Chondrocyte (in vitro differentiated cells): ENCODE data around the gene MXRA8. TPM values are rescaled to one million over a fixed set of nuclear protein-coding genes. Genes with fewer than 3 reads are reported as not detected.
"Not testable (repeated sequence)": the region's sequence is repeated elsewhere in the genome, so short reads cannot be mapped to it uniquely, and the experiment has no call there.

ENCODE experiments used
- DNase-seq: peaks from one replicate; pipeline ENCODE4 v3.0.0; 2021; ENCODE audit warnings: mixed read lengths, low spot score
- H3K27ac Mint-ChIP-seq: one replicate; pipeline ENCODE4 v1.8.0; 2021; ENCODE audit warnings: mild to moderate bottlenecking, moderate library complexity, mixed read lengths; ENCODE audit not compliant: unreplicated experiment
- H3K27me3 Mint-ChIP-seq: 2 replicates; pipeline ENCODE4 v1.8.0; 2021; ENCODE audit warnings: low read depth, mixed read lengths
- H3K36me3 Mint-ChIP-seq: 2 replicates; pipeline ENCODE4 v1.8.0; 2021; ENCODE audit warnings: low read depth, mixed read lengths
- H3K4me1 Mint-ChIP-seq: 2 replicates; pipeline ENCODE4 v1.8.0; 2021; ENCODE audit warnings: low read depth, mild to moderate bottlenecking, mixed read lengths
- H3K4me3 Mint-ChIP-seq: one replicate; pipeline ENCODE4 v1.8.0; 2021; ENCODE audit warnings: mild to moderate bottlenecking, moderate library complexity, mixed read lengths; ENCODE audit not compliant: unreplicated experiment
- H3K9me3 Mint-ChIP-seq: 2 replicates; pipeline ENCODE4 v1.8.0; 2021; ENCODE audit warnings: low read depth, mixed read lengths
- CTCF ChIP-seq: fragments of 200-600 bp; sonication (generic); IDR thresholded peaks from 2 replicates; pipeline ENCODE4 v1.5.0; 2021; ENCODE audit warnings: antibody characterized with exemption, mild to moderate bottlenecking, moderate library complexity
- total RNA-seq: library from RNA; stranded (reverse); gene quantifications from 3 replicates; pipeline ENCODE4 v1.2.1, GENCODE V29; 2021

The MXRA8 gene
- total RNA-seq, 1 donor from 2014 or later: 158 TPM

GRCh38 chr1:1403653-1404052, 45.3 kb upstream of the MXRA8 start:
- H3K36me3 Mint-ChIP-seq: peaks cover 18% of the 10 kb centered on the region
- TF ChIP-seq CTCF: no peak
- no peaks in the 10 kb centered on the region for H3K9me3 Mint-ChIP-seq
- H3K27me3 Mint-ChIP-seq: no peaks in the 10 kb centered on the region
- peaks cover 51% of the 10 kb centered on the region for H3K4me1 Mint-ChIP-seq
- H3K27ac Mint-ChIP-seq: peak overlapping the region; percentile 70
- DNase-seq: no peak
- no peak overlapping the region for H3K4me3 Mint-ChIP-seq

- not testable (repeated sequence) for H3K4me3 Mint-ChIP-seq, DNase-seq, H3K9me3 Mint-ChIP-seq, H3K27me3 Mint-ChIP-seq
- H3K4me1 Mint-ChIP-seq: peaks cover 50% of the 10 kb centered on the region
- peaks cover 21% of the 10 kb centered on the region for H3K36me3 Mint-ChIP-seq
- H3K27ac Mint-ChIP-seq: peak overlapping the region; percentile 59
Observed at GRCh38 chr1:1402901-1403392, 44.6 kb upstream of the MXRA8 start.

GRCh38 chr1:1402072-1402900, 43.9 kb upstream of the MXRA8 start:
- no peak for DNase-seq
- peak; percentile 79 for TF ChIP-seq CTCF
- H3K9me3 Mint-ChIP-seq: no peaks in the 10 kb centered on the region
- peaks cover 22% of the 10 kb centered on the region for H3K36me3 Mint-ChIP-seq
- peaks cover 53% of the 10 kb centered on the region for H3K4me1 Mint-ChIP-seq
- no peaks in the 10 kb centered on the region for H3K27me3 Mint-ChIP-seq
- H3K4me3 Mint-ChIP-seq: no peak overlapping the region
- no peak overlapping the region for H3K27ac Mint-ChIP-seq

GRCh38 chr1:1401457-1402010, 43.2 kb upstream of the MXRA8 start:
- Mint-ChIP-seq H3K9me3 (no peaks in the 10 kb centered on the region), H3K27me3 (no peaks in the 10 kb centered on the region), H3K36me3 (peaks cover 22% of the 10 kb centered on the region), H3K4me1 (peaks cover 52% of the 10 kb centered on the region), H3K4me3 (no peak overlapping the region), H3K27ac (peak overlapping the region; percentile 90)
- DNase-seq: no peak
- no peak for TF ChIP-seq CTCF

GRCh38 chr1:1400576-1401456, 42.5 kb upstream of the MXRA8 start:
- peak; percentile 83 for DNase-seq

More at GRCh38 chr1:1400576-1401456, 42.5 kb upstream of the MXRA8 start:
- H3K9me3 Mint-ChIP-seq: no peaks in the 10 kb centered on the region
- peaks cover 22% of the 10 kb centered on the region for H3K36me3 Mint-ChIP-seq
- no peak for TF ChIP-seq CTCF
- H3K4me3 Mint-ChIP-seq: peak overlapping the region; percentile 88
- no peaks in the 10 kb centered on the region for H3K27me3 Mint-ChIP-seq
- H3K4me1 Mint-ChIP-seq: peaks cover 46% of the 10 kb centered on the region
- peak overlapping the region; percentile 90 for H3K27ac Mint-ChIP-seq
